Activated T-cell treated with anti-CD3 and anti-CD28 coated beads, Interleukin-2, amount 50 U/mL, for 48 hours (primary cell): ENCODE results near the gene GNA12.
"Not testable (repeated sequence)": the region's sequence is repeated elsewhere in the genome, so short reads cannot be mapped to it uniquely, and the experiment has no call there.

Experiments used
- DNase-seq, 2 experiments: peaks; one replicate each; pipeline ENCODE4 v3.0.0-alpha.2; 2020

The GNA12 gene

DNA sequence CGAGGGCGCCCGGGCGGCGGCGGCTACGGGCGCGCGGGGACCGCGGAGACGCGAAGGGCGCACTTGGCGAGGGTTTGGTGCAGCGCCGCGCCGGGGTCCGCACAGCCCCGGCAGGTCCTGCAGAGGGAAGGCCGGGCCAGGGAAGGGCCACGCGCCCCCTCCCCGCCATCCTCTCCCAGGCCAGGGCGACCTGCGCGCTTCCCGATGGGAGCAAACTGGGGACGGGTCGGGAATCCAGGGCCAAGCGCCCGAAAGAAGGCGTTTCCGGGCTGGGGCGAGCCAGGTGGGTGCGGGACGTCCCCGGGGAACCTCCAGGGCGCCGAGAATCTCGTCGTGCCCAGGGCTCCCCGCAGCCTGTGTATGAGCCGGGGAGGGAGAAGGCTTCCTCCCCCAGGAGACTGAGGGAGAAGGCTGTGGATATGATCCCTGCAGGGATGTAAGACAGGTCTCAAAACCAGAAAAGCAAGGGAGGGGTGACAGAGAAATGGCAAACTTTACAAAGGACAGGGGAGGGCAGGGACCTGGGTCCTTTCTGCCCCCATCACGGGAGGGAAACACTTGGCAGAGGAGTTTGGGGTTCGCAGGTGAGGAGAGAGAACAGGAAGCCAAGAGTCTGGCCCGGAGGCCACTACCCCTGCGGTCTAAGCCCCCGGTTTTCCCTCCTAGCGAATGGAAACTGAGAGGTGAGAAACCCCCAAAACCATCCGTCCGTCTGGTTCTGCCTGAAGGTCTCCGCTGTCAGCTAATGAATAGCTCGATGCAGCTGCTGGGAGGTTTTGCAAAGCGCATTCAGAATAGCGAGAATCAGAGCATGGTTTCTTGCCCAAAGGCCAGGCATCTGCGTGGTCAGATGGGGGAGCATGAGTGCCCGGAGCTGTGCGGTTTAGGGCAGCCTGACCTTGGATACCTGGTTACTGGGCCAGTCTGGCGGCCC is 155.4 kb downstream of the GNA12 start:
- no peak for DNase-seq

DNA sequence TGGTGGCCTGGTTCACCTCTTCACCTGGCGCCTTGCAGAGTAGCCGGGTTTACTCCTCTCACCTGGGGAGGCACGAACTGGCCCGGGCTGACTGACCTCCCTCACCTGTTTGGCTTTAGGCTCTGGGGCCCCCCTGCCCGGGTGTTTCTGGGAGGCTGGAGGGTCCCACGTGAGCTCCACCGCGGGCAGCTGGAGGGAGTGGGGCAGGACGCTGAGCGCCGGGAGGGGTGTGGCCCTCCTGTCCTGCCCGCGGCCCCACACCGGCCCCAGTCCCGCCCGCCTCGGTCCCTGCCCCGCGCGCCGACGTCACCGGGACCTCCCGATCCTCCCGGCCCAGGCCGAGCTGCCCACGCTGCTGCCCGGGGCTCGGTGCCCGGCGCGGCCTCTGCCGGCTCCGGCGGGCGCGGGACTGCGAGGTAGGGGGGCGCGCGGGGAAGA is 156.2 kb downstream of the GNA12 start, which contains the start of gene AMZ1:
Gene AMZ1, plus strand, starts transcription at position 322 of the 438 bp plus-strand sequence. CDS start 12,250 bp downstream, outside the sequence.
- DNase-seq: no peak

DNA sequence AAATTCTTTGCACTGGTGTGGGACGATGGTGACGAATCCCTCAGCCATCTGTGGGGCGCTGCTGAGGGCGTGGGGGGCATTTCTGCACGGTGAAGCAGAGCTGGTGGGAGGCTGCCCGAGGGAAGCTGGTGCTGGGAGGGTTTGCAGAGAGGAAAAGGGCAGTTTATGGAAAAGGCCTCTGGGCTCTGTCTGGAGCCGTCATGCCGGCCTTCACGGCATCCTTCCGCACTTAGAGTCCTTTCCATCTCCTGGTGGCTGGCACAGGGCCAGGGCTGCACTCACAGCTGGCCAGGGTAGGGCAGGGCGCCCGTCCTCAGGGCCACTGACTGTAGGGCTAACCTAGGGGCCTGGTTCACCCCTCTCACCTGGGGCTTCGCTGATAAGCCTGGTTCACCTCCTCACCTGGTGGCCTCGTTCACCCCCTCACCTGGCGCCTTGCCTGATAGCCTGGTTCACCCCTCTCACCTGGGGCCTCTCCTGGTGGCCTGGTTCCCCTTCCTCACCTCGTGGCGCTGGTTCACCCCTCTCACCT is 156.7 kb downstream of the GNA12 start:
- no peak for DNase-seq

DNA sequence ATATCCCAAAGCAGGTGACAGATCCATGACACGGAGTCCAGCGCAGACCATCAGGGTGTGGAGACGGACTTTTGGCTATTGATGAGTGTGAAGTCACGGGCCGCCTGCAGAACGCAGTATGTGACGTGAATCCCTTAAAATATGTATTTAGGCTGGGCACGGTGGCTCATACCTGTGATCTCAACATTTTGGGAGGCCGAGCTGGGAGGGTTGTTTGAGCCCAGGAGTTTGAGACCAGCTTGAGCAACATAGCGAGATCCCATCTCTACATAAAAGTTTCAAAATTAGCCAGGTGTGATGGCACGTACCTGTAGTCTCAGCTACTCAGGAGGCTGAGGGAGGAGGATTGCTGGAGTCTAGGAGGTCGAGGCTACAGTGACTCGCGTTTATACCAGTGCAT is 158.0 kb downstream of the GNA12 start:
- DNase-seq: no peak

DNA sequence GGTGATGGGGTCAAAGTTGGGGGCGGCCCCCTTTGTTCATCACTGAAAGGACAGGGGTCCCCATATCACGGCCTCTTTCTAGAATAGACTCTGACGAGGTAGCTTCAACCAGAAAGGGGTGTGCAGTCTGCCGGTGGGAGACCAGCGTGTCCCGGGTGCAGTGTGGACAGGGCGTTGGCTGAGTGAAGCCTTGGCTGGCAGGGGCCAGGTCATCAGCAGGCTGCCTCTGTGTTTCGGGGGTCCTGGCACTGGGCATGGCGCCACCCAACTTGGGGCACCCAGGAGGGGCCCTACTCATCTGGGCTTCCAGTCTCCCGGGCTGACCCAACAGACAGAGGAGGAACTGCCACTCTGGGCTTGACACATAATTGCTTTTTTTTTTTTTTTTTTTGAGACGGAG is 159.6 kb downstream of the GNA12 start:
- no peak for DNase-seq

DNA sequence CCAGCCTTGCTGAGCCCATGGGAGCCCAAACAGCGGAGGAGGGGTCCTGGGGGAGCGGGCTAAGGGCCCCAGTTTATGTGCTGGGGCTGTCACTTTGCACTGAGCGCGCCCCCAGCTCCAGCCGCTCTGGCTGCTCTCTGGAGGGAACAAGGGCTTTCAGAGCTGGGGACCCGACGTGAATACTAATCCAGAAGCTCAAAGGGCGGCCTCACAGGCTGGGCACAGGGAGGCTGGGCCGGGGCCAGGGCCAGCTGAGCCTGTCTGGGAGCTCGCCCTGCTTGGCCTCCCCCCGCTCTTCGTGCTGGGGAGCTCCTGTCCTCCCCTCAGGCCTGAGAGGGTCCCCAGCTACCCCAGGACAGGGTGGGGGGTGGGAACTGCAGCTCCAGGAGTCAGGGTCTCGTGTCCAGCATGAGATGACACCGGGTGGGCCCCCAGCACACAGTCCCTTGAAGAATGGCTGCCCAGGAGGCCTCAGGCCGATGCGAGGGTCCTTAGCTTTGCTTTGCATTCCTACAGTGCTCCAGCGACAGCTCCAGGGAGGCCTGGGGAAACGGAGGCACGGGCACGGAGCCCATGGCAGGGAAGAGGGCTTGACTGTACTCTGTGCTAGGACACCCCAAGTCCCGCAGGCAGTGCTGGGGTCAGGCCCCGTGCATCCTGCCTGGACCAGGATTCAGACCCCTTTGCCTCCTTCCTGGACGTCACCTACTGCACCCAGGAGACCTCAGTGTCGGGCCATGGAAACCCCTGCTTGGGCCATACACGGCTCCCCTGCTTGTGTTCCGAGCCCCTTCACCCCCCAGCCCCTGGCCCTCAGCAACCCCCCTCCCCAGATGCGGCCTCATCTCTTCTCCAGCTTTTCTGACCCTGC is 161.9 kb downstream of the GNA12 start:
- DNase-seq: no peak

DNA sequence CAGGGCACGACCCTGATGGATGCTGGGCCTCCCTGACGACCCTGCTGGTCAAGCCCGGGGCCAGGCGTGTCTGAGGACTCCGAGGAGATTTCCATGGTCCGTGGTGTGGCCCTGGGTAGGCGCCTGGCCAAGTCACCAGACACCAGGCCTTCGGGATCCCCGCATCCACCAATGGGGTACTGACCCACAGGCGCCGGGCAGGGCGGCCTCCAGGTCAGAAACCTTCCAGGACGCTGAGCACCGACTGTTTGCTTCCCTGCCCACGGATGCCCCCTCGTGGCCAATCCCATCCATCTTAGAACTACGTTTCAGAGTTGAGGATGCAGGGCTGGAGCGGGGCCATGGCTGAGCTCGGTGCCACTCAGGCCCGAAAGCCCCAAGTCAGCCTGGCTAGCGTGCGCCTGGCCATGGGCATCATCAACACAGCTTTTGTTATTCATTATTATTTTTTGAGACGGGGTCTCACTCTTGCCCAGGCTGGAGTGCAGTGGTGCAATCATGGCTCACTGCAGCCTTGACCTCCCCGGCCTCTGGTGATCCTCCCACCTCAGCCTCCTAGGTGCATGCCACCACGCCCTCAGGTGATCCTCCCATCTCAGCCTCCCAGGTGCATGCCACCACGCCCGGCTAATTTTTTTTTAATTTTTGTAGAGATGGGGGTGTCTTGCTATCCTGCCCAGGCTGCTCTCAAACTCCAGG is 163.2 kb downstream of the GNA12 start:
- DNase-seq: peak; percentile 75 to 77

DNA sequence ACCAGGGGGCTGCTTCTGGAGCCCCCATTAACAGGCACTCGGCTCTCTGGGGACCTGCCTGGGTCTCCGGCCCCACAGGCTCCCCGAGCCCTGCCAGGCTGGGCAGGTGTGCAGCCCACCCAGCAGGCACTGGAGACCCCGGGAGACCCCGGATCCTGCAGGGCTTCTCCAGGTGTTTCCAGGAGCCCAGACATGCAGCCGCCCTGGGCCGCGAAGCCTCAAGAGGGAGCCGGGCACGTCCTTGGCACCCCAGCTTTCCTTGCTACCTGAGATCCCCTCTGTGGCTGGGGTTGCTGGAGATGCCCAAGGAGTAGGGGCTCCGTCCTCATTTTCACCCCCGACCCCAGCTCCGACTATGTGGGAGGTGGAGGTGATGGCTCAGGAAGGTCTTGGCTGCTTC is 163.9 kb downstream of the GNA12 start:
- DNase-seq: no peak

DNA sequence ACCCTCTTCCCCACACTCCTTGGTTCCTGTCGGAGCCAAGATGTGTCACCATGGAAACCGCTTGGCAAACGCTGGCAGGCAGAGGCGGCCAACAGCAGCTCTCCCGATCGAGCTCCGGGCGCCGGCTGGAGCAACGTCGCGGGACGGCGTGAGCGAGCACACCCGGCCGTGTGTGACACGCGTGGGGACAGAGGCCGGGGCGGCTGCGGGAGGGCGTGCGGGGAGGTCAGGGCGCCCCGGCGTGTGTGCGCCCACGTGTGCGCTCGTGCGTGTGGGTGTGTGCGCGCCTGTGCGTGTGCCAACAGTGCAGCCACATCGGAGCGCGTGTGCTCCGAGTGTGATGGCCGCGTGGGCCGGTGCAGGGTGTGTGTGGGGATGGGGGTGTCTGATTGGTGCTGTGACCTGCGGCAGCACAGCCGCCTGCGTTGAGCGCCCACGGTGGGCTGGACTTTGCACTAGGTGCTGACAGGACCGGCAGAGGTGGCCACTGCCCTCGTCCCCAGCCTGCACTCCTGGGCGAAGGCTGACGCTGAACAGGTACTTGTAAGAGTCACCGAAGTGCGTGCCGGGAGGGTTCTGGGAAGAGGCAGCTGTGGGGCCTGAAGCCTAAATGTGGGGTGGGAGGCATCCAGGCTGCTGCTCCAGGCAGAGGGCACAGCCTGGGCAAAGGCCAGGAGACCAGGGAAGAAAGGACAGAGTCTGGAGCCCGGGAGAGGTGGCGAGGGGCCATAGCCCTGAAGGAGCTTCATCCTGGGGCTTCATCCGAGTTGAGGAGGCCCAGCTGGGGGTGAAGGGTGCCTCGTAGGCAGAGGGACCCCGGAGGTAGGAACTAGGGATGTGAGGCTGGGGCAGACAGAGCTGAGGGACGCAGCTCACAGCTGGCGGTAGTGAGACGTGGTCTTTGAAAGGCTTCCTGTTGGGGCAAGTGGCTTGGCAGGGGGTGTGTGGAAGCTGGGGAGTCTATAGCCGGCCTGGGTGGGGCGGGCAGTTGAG is 164.7 kb downstream of the GNA12 start:
- not testable (repeated sequence) for DNase-seq

DNA sequence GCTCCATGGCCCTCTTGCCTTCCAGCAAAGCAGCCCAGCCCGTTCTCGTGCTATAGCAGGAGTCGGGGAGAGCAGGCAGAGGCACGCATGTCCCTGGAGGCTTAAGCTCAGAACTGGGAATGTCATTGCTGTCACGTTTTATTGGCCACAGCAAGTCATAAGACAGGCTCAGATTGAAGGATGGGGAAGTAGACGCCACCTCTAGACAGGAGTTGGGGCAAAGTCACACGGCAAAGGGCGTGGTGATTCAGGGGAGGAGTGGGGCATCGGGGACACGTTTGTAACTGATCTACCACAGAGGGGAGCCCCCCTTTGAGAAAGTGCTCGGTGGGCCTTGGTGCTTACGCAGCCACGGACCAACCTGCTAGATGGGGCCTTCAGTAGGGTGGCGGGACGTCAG is 165.7 kb downstream of the GNA12 start:
- not testable (repeated sequence) for DNase-seq
